ENCODE measurements around the gene ST3GAL2. TPM values are rescaled to one million over a fixed set of nuclear protein-coding genes. Genes with fewer than 3 reads are reported as not detected.
"Not testable (repeated sequence)": the region's sequence is repeated elsewhere in the genome, so short reads cannot be mapped to it uniquely, and the experiment has no call there.

ST3GAL2 gene
- total and polyA plus RNA-seq, 2 donors (not counting 3 experiments of a cell fraction or from before 2014, with no cell fraction given), result 23.0 to 50.4 TPM

- H3K9ac ChIP-seq (replicated peaks; ENCODE audit: extremely low read depth, insufficient read depth, low read length), result no peak overlapping the region
- H3K36me3 ChIP-seq (ENCODE audit: control insufficient read depth in 2 of 2, extremely low read depth in 1 of 2, insufficient read depth in 2 of 2, low read length in 2 of 2), result peaks cover 2 to 23% of the 10 kb centered on the region in 2 experiments
- no TSS peak for BruUV-seq (replicated peaks)
Measured at GRCh38 chr16:70390774-70391173, 48.1 kb downstream of the ST3GAL2 start.

GRCh38 chr16:70388006-70388680, 50.8 kb downstream of the ST3GAL2 start:
- Histone ChIP-seq H3K36me3 (ENCODE audit: control insufficient read depth in 2 of 2, extremely low read depth in 1 of 2, insufficient read depth in 2 of 2, low read length in 2 of 2) (peaks cover 2 to 14% of the 10 kb centered on the region in 2 experiments), H3K27ac (ENCODE audit: insufficient read depth, low read depth, low read length) (no peak overlapping the region), H3K4me3 (replicated peaks in 1 of 3; ENCODE audit: insufficient read depth in 1 of 3, low read depth in 1 of 3, low read length in 3 of 3) (no peak overlapping the region), H3K79me2 (ENCODE audit: control insufficient read depth, insufficient read depth, low read length) (no peaks in the 10 kb centered on the region), H3K9me1 (replicated peaks; ENCODE audit: control insufficient read depth, extremely low read depth, insufficient read depth, low read length) (no peaks in the 10 kb centered on the region), H3K27me3 (ENCODE audit: control insufficient read depth in 2 of 2, insufficient read depth in 2 of 2, low read length in 2 of 2) (no peaks in the 10 kb centered on the region), H2AFZ (ENCODE audit: low read depth, low read length) (no peak overlapping the region), H3K4me1 (ENCODE audit: control insufficient read depth, extremely low read depth, insufficient read depth, low read length) (no peaks in the 10 kb centered on the region), H3K4me2 (ENCODE audit: insufficient read depth, low read length) (no peak overlapping the region), H3K9me3 (replicated peaks; ENCODE audit: control insufficient read depth, insufficient read depth, low read length) (no peaks in the 10 kb centered on the region), H3K9ac (replicated peaks; ENCODE audit: extremely low read depth, insufficient read depth, low read length) (no peak overlapping the region), H4K20me1 (replicated peaks; ENCODE audit: control insufficient read depth, extremely low read depth, insufficient read depth, low read length) (no peaks in the 10 kb centered on the region)
- TF ChIP-seq MAX (IDR thresholded peaks at IDR 0.05; ENCODE audit: insufficient read depth, insufficient read length), result no peak
- TF ChIP-seq JUN (IDR thresholded peaks at IDR 0.05; ENCODE audit: borderline replicate concordance, insufficient read depth, insufficient read length, low read depth), result no peak
- TF ChIP-seq MYC (IDR thresholded peaks at IDR 0.05; ENCODE audit: low read depth, low read length), result no peak
- no peak for TF ChIP-seq GATA2 (IDR thresholded peaks at IDR 0.05; ENCODE audit: insufficient read depth, insufficient read length, low read depth, low read length)
- TF ChIP-seq POLR2A (IDR thresholded peaks at IDR 0.05; ENCODE audit: low read depth, low read length), result no peak
- no peak for TF ChIP-seq FOS (IDR thresholded peaks at IDR 0.05; ENCODE audit: borderline replicate concordance, insufficient read depth, low read length)
- ChIA-PET POLR2A (interaction anchor here (0.5 kb wide), 1 partner anchor 58 kb away, joined by 6 read pairs; no protein-coding TSS in a partner anchor), CTCF (interaction anchor here (0.7 kb wide), 1 partner anchor 266 kb away, joined by 3 read pairs; no protein-coding TSS in a partner anchor)
- BruUV-seq (replicated peaks), result no TSS peak
- intact Hi-C loops (cut with micrococcal nuclease), result no loop called here
- dilution Hi-C loops (cut with MboI; ENCODE audit: extremely low pct_ligation_motif_present, low sequenced_read_pairs), result no loop called here
- no peak for FAIRE-seq
- DNase-seq (ENCODE audit: low read depth, low spot score), result no peak

More at GRCh38 chr16:70390774-70391173, 48.1 kb downstream of the ST3GAL2 start:
- H3K4me2 ChIP-seq (ENCODE audit: insufficient read depth, low read length), result no peak overlapping the region
- H2AFZ ChIP-seq (ENCODE audit: low read depth, low read length), result no peak overlapping the region
- TF ChIP-seq POLR2A (IDR thresholded peaks at IDR 0.05; ENCODE audit: low read depth, low read length), result no peak
- TF ChIP-seq JUN (IDR thresholded peaks at IDR 0.05; ENCODE audit: borderline replicate concordance, insufficient read depth, insufficient read length, low read depth), result no peak
- no peak for TF ChIP-seq POLR2AphosphoS5 (IDR thresholded peaks at IDR 0.05; ENCODE audit: insufficient read depth, low read depth, low read length)
- intact Hi-C loops (cut with micrococcal nuclease), result no loop called here
- H3K9me3 ChIP-seq (replicated peaks; ENCODE audit: control insufficient read depth, insufficient read depth, low read length), result no peaks in the 10 kb centered on the region
- DNase-seq (ENCODE audit: low read depth, low spot score) (no peak), FAIRE-seq (no peak)
- CTCF ChIA-PET, result no interaction called here
- H3K9me1 ChIP-seq (replicated peaks; ENCODE audit: control insufficient read depth, extremely low read depth, insufficient read depth, low read length), result no peaks in the 10 kb centered on the region
- H3K4me1 ChIP-seq (ENCODE audit: control insufficient read depth, extremely low read depth, insufficient read depth, low read length), result no peaks in the 10 kb centered on the region
- H4K20me1 ChIP-seq (replicated peaks; ENCODE audit: control insufficient read depth, extremely low read depth, insufficient read depth, low read length), result no peaks in the 10 kb centered on the region
- POLR2A ChIA-PET, result no interaction called here
- no peaks in the 10 kb centered on the region for H3K27me3 ChIP-seq (ENCODE audit: control insufficient read depth in 2 of 2, insufficient read depth in 2 of 2, low read length in 2 of 2)
- no peaks in the 10 kb centered on the region for H3K79me2 ChIP-seq (ENCODE audit: control insufficient read depth, insufficient read depth, low read length)
- no peak overlapping the region for H3K4me3 ChIP-seq (replicated peaks in 1 of 3; ENCODE audit: insufficient read depth in 1 of 3, low read depth in 1 of 3, low read length in 3 of 3)
- no peak overlapping the region for H3K27ac ChIP-seq (ENCODE audit: insufficient read depth, low read depth, low read length)
- dilution Hi-C loops (cut with MboI; ENCODE audit: extremely low pct_ligation_motif_present, low sequenced_read_pairs), result no loop called here

DNA sequence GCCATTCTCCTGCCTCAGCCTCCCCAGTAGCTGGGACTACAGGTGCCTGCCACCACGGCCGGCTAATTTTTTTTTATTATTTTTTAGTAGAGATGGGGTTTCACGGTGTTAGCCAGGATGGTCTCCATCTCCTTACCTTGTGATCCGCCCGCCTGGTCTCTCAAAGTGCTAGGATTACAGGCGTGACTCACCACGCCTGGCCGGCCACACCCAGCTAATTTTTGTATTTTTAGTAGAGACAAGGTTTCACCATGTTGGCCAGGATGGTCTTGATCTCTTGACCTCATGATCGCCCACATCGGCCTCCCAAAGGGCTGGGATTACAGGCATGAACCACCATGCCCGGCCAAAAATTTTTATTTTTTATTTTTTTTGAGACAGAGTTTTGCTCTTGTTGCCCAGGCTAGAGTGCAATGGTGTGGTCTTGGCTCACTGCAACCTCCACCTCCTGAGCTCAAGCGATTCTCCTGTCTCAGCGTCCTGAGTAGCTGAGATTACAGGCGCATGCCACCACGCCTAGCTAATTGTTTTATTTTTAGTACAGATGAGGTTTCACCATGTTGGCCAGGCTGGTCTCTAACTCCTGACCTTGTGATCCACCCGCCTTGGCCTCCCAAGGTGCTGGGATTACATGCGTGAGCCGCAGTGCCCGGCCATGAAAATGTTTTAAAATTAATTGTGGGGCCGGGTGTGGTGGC, 52.5 kb downstream of the ST3GAL2 start:
- H3K4me1 ChIP-seq (ENCODE audit: control insufficient read depth, extremely low read depth, insufficient read depth, low read length); H3K9me1 ChIP-seq (replicated peaks; ENCODE audit: control insufficient read depth, extremely low read depth, insufficient read depth, low read length); H3K79me2 ChIP-seq (ENCODE audit: control insufficient read depth, insufficient read depth, low read length); DNase-seq (ENCODE audit: low read depth, low spot score); H4K20me1 ChIP-seq (replicated peaks; ENCODE audit: control insufficient read depth, extremely low read depth, insufficient read depth, low read length); H3K27ac ChIP-seq (ENCODE audit: insufficient read depth, low read depth, low read length); FAIRE-seq; dilution Hi-C loops (cut with MboI; ENCODE audit: extremely low pct_ligation_motif_present, low sequenced_read_pairs); H3K9ac ChIP-seq (replicated peaks; ENCODE audit: extremely low read depth, insufficient read depth, low read length); intact Hi-C loops (cut with micrococcal nuclease); H3K4me2 ChIP-seq (ENCODE audit: insufficient read depth, low read length); POLR2A ChIA-PET; H3K4me3 ChIP-seq (replicated peaks in 1 of 3; ENCODE audit: insufficient read depth in 1 of 3, low read depth in 1 of 3, low read length in 3 of 3); H2AFZ ChIP-seq (ENCODE audit: low read depth, low read length); H3K27me3 ChIP-seq (ENCODE audit: control insufficient read depth in 2 of 2, insufficient read depth in 2 of 2, low read length in 2 of 2); H3K9me3 ChIP-seq (replicated peaks; ENCODE audit: control insufficient read depth, insufficient read depth, low read length); BruUV-seq (replicated peaks): not testable (repeated sequence)
- H3K36me3 ChIP-seq (ENCODE audit: control insufficient read depth in 2 of 2, extremely low read depth in 1 of 2, insufficient read depth in 2 of 2, low read length in 2 of 2), result peaks cover 0 to 16% of the 10 kb centered on the region in 2 experiments
- CTCF ChIA-PET, result interaction anchor here (0.6 kb wide), 1 partner anchor 18 kb away, joined by 3 read pairs; no protein-coding TSS in a partner anchor

All from endothelial cell of umbilical vein (primary cell).